Measurements from ENCODE around the gene MSI2. TPM values are rescaled to one million over a fixed set of nuclear protein-coding genes. Genes with fewer than 3 reads are reported as not detected.

The MSI2 gene
- total RNA-seq, 2 experiments from 2014 or later: 131 to 164 TPM

DNA sequence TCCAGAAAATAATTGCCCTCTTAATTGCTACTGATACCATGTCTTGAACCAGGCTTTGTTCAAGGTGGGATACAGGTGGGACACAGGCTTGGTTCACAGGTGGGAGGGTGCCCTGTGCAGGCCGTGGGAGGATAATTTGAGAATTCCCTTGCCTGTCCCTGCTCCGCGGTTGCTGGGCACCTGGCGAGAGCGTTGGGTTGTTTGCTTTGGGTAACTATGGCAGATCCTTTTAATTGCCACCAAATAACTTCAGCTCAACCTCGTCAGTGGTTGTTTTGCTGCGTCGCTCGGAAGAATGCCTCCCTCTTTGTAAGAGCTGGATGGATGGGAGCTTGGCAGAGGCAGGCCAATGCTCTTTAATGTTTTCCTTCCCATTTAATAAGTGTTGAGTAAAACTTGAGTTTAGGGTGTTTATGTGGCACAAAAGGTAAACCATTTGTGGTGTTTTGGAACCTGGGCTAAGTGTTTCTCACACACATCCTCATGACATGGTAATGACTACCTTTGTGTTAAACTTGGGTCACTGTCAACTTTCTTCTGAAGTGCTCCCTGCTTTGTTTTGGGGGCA lies 202.5 kb downstream of the MSI2 start:
- no peak overlapping the region for H3K4me2 ChIP-seq (ENCODE audit: low read length)
- H3K4me3 ChIP-seq (ENCODE audit: low read depth, low read length, poor library complexity, severe bottlenecking): no peak overlapping the region
- no peak for DNase-seq (ENCODE audit: low spot score)
- no TSS peak for BruUV-seq (replicated peaks)
- H3K9me3 ChIP-seq (ENCODE audit: low read length): no peaks in the 10 kb centered on the region
- no peak overlapping the region for H3K27ac ChIP-seq (ENCODE audit: low read depth, low read length, poor library complexity, severe bottlenecking)
- POLR2A ChIA-PET: no interaction called here
- CTCF ChIA-PET (ENCODE audit: unreplicated experiment): no interaction called here
- H3K9me2 ChIP-seq (ENCODE audit: insufficient read depth, low read length): no peaks in the 10 kb centered on the region
- no peak overlapping the region for H2AFZ ChIP-seq (ENCODE audit: low read length)
- no peaks in the 10 kb centered on the region for H3K79me2 ChIP-seq (ENCODE audit: insufficient read depth, low read depth, low read length)
- H3K4me1 ChIP-seq (ENCODE audit: insufficient read depth, low read length, poor library complexity, severe bottlenecking): peaks cover 23% of the 10 kb centered on the region
- intact Hi-C loops (cut with micrococcal nuclease; ENCODE audit: unreplicated experiment): no loop called here
- H4K20me1 ChIP-seq (ENCODE audit: insufficient read depth, low read length): no peaks in the 10 kb centered on the region
- H3K36me3 ChIP-seq (ENCODE audit: insufficient read depth, low read length): 0 out of 2 replicates have a peak, but pooled peaks cover 4% of the 10 kb centered on the region
- no peak for TF ChIP-seq EZH2phosphoT487 (IDR thresholded peaks at IDR 0.05; ENCODE audit: borderline replicate concordance, low read depth, low read length)
- TF ChIP-seq, protein P1, sequence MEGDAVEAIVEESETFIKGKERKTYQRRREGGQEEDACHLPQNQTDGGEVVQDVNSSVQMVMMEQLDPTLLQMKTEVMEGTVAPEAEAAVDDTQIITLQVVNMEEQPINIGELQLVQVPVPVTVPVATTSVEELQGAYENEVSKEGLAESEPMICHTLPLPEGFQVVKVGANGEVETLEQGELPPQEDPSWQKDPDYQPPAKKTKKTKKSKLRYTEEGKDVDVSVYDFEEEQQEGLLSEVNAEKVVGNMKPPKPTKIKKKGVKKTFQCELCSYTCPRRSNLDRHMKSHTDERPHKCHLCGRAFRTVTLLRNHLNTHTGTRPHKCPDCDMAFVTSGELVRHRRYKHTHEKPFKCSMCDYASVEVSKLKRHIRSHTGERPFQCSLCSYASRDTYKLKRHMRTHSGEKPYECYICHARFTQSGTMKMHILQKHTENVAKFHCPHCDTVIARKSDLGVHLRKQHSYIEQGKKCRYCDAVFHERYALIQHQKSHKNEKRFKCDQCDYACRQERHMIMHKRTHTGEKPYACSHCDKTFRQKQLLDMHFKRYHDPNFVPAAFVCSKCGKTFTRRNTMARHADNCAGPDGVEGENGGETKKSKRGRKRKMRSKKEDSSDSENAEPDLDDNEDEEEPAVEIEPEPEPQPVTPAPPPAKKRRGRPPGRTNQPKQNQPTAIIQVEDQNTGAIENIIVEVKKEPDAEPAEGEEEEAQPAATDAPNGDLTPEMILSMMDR (conservative IDR thresholded peaks at IDR 0.05; ENCODE audit: low read length): no peak

DNA sequence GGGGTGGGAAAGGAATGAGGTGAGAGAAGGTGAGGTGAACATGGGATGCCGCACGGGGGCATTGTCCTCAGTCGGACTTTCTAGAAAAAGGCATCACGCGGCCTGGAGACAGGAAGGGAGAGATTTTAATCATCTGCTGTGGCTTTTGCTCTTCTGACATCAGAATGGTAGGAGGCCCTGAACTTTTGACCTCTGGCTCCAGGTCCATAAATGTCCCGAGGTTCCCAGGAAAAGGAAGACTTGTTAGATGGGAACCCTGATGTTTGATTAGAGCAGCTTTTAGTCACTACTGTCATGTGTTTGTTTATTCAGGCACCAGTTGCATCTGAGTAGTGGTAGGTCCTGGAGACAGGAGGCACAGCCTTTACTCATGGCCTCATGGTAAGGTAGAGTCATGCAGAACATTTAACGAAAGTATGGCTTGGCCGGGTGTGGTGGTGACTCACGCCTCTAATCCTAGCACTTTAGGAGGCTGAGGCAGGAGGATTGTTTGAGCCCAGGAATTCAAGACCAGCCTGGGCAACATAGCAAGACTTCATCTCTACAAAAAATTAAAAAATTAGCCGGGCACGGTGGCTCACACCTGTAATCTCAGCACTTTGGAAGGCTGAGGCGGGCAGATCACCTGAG lies 203.1 kb downstream of the MSI2 start:
- TF ChIP-seq, protein P1 (conservative IDR thresholded peaks at IDR 0.05; ENCODE audit: low read length): no peak
- no peak for TF ChIP-seq EZH2phosphoT487 (IDR thresholded peaks at IDR 0.05; ENCODE audit: borderline replicate concordance, low read depth, low read length)
- H3K4me3 ChIP-seq (ENCODE audit: low read depth, low read length, poor library complexity, severe bottlenecking): no peak overlapping the region
- DNase-seq (ENCODE audit: low spot score): no peak
- intact Hi-C loops (cut with micrococcal nuclease; ENCODE audit: unreplicated experiment): no loop called here
- H3K4me1 ChIP-seq (ENCODE audit: insufficient read depth, low read length, poor library complexity, severe bottlenecking): peaks cover 17% of the 10 kb centered on the region
- H3K9me3 ChIP-seq (ENCODE audit: low read length): no peaks in the 10 kb centered on the region
- no peaks in the 10 kb centered on the region for H4K20me1 ChIP-seq (ENCODE audit: insufficient read depth, low read length)
- no peak overlapping the region for H3K27ac ChIP-seq (ENCODE audit: low read depth, low read length, poor library complexity, severe bottlenecking)
- no peaks in the 10 kb centered on the region for H3K79me2 ChIP-seq (ENCODE audit: insufficient read depth, low read depth, low read length)
- no TSS peak for BruUV-seq (replicated peaks)
- no peak overlapping the region for H3K4me2 ChIP-seq (ENCODE audit: low read length)
- H3K36me3 ChIP-seq (ENCODE audit: insufficient read depth, low read length): no peaks in the 10 kb centered on the region
- H3K9me2 ChIP-seq (ENCODE audit: insufficient read depth, low read length): no peaks in the 10 kb centered on the region
- ChIA-PET POLR2A (no interaction called here), CTCF (ENCODE audit: unreplicated experiment) (no interaction called here)
- H2AFZ ChIP-seq (ENCODE audit: low read length): no peak overlapping the region

GRCh38 chr17:57461082-57461481 lies 204.8 kb downstream of the MSI2 start:
- POLR2A ChIA-PET: no interaction called here
- Histone ChIP-seq H3K27ac (ENCODE audit: low read depth, low read length, poor library complexity, severe bottlenecking) (no peak overlapping the region), H3K4me1 (ENCODE audit: insufficient read depth, low read length, poor library complexity, severe bottlenecking) (peaks cover 10% of the 10 kb centered on the region), H2AFZ (ENCODE audit: low read length) (no peak overlapping the region), H3K4me2 (ENCODE audit: low read length) (no peak overlapping the region), H3K36me3 (ENCODE audit: insufficient read depth, low read length) (no peaks in the 10 kb centered on the region), H3K79me2 (ENCODE audit: insufficient read depth, low read depth, low read length) (no peaks in the 10 kb centered on the region), H4K20me1 (ENCODE audit: insufficient read depth, low read length) (no peaks in the 10 kb centered on the region), H3K9me2 (ENCODE audit: insufficient read depth, low read length) (no peaks in the 10 kb centered on the region), H3K9me3 (ENCODE audit: low read length) (no peaks in the 10 kb centered on the region), H3K4me3 (ENCODE audit: low read depth, low read length, poor library complexity, severe bottlenecking) (no peak overlapping the region)
- CTCF ChIA-PET (ENCODE audit: unreplicated experiment): no interaction called here
- TF ChIP-seq EZH2phosphoT487 (IDR thresholded peaks at IDR 0.05; ENCODE audit: borderline replicate concordance, low read depth, low read length): no peak
- TF ChIP-seq, protein P1 (conservative IDR thresholded peaks at IDR 0.05; ENCODE audit: low read length): no peak
- intact Hi-C loops (cut with micrococcal nuclease; ENCODE audit: unreplicated experiment): no loop called here
- no TSS peak for BruUV-seq (replicated peaks)
- DNase-seq (ENCODE audit: low spot score): no peak
